Left kidney (tissue), 2 donors: Measurements from ENCODE around the gene OSBP2. TPM values are rescaled to one million over a fixed set of nuclear protein-coding genes. Genes with fewer than 3 reads are reported as not detected.

Source experiments
- DNase-seq: peaks from one replicate; pipeline ENCODE4 v3.0.0-alpha.2; 2013
- polyA plus RNA-seq: library from polyadenylated mRNA; unstranded; fragments of 120-200 nt; gene quantifications from one replicate; pipeline ENCODE4 v1.2.1, GENCODE V29; 2013; ENCODE audit not compliant: insufficient read length

OSBP2 gene
- polyA plus RNA-seq, 1 donor: 5.5 TPM

DNA sequence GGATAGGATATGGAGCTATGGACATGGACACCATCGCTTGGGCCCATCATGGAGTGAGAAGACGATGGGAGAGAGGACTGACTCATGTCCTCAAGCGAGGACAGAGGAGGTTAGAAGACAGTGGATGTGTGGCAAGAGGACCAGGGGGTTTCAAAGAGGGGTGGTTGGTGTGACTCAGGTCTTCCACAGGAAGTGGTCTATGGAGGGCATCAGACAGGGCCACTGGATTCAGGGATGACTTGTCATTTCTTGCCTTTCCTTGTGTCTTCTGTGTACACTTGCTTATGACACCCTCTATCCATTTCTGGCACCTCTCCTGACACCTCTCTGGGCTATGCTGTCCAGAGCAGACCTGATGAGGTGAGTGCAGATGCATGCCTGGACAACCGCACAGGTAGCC lies 115.4 kb downstream of the OSBP2 start:
- DNase-seq: no peak

DNA sequence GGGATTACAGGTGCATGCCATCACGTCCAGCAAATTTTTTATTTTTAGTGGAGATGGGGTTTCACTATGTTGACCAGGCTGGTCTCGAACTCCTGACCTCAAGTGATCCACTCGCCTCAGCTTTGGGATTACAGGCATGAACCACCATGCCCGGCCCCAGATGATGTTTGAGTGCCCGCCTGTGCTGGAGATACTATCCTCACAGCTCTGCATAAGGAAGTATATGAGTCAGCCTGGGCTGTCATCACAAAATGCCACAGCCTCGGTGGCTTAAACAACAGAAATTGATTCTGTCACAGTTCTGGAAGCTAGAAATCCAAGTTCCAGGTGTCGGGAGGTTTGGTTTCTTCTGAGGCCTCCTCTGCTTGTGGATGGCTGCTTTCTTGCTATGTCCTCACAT lies 119.3 kb downstream of the OSBP2 start:
- no peak for DNase-seq

DNA sequence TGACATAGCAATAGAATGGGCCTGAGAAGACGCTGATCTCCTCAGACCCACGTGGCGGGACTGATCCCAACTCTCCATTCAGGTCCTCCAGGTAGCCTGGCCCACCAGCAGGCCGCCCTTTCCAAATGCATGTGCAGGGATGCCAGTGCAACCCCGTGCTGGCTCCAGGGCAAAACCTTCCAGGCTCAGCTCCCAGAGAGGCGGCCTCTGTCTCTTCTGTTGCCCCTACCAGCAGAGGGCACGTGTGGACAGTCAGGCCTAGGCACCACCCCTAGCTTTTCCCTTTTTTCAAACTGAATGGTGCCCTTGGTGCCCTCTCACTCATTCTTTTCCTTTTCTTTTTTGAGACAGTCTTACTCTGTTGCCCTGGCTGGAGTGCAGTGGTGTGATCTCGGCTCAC lies 121.7 kb downstream of the OSBP2 start:
- DNase-seq: no peak

DNA sequence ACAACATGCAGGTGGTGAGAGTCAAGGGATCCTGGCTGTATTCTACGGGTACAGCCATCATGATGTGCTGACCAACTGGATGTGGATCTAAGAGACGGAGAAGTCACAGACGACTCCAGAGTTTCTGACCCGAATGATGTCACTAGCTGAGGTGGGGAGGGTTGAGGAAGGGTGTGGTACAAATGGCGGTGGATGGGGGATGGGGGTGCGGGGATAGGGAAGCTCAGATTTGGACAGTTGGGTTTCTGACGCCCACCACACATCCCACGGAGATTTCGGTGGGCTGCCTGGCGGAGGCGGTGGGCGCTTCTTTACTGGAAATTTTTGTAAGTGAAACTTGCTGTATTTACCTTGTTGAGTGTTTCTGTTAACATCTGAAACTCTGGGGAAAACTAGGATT lies 126.7 kb downstream of the OSBP2 start:
- no peak for DNase-seq

DNA sequence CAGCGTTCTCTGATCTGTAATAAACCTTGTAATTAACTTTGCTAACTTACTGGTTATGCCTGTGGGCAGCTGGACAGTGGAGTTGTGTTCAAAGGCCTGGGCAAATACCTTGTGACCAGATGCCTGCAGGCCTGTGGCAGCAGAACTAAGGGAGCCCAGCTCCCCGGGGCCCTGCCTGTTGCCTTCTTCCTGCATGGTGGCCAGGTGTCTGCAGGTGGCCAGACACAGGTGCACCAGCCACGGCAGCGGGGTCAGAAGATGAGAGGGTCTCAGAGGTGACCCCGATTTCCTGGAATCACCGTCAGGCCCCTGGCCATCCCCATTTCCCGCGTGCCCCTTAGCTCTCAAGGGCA lies 127.2 kb downstream of the OSBP2 start:
- no peak for DNase-seq

DNA sequence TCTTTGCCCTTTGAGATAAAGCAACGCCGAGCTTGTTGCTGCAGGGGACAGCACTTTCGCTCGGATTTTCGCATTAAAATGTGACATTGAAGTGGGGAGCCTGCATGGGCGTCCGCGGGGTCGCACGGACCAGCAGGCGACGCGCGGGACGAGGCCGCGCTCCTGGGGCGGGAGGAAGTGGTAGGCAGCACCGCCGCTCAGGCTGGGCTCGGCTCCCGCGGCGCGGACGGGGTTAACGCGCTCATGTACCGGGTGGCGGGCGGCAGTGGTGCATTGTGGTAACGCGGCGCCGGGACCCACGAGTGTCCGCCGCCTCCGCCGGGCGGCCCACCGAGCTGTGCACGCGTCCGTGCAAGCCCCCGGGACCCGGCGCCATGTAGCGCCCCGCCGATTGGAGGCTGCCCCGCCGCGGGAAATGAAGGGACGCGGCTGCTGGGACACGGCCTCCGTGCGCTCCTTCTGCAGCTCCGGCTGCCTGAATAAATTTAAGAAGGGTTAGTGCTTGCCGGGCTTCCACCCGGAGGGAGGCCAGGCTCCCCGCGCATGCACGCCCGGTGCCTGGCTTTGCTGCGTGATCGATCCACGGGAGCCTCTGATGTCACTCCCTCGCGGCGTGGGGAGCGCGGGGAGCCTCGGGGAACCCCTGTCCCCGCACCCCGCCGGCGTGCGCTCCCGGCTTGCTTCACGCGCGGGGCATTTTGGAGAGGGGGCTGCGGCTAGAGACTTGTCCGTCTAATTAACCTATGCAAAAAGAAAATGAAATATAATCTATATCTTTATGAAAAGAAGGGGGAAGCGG lies 127.7 kb downstream of the OSBP2 start:
- no peak for DNase-seq

DNA sequence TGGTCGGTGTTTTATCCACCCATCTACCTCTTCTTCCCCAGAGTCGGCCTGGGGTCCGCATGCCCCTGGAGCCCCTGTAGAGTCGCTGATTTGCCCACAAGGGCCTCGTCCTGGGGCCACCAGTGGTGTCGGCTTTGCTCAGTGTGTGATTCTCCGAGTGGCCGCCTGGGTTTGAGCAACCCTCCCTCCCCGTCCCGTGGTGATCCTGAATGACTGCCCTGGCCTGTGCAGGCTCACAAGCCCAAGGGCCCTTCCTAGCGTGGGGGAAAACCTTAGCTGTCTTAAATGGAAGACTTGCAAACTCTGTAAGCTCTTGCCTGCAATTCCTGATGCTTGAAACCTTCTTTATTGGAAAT lies 128.3 kb downstream of the OSBP2 start:
- no peak for DNase-seq

DNA sequence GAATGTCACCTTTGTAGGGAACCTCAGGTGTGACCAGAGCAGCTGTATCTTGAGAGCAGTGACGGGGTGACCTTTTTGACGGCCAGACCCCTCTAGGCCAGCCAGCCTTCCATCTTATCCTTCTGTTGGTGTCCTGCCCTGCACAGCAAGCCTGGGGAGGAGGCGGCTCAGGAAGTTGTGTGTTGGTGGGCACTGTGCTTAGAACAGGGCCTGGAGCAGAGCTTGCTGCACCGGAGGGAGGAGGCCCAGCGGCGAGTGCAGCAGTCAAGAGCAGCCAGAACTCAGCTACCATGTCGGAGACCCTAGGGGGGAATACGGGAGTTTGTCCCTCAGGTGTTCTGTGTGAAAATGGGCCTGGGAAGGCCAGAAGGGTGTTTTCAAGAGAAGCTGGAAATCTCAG lies 129.4 kb downstream of the OSBP2 start:
- DNase-seq: no peak

DNA sequence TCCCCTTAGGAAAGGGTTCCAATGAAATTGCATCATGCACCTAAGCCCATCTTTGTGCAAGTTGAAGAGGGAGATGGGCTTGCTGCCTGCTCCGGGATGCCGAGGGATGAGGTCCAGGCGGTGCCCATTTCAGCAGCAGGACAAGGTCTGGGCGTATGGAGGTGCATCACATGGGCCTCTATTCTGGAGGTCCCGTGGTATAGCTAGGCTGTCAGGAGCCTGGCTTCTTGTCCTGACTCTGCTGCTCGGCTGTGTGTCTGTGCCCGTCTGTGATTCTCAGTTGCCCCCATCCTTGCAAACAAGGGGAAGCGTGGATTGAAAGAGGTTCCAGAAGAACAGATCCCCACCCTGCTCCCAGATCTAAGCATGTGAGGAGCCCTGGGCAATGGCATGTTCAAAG lies 130.0 kb downstream of the OSBP2 start:
- no peak for DNase-seq

DNA sequence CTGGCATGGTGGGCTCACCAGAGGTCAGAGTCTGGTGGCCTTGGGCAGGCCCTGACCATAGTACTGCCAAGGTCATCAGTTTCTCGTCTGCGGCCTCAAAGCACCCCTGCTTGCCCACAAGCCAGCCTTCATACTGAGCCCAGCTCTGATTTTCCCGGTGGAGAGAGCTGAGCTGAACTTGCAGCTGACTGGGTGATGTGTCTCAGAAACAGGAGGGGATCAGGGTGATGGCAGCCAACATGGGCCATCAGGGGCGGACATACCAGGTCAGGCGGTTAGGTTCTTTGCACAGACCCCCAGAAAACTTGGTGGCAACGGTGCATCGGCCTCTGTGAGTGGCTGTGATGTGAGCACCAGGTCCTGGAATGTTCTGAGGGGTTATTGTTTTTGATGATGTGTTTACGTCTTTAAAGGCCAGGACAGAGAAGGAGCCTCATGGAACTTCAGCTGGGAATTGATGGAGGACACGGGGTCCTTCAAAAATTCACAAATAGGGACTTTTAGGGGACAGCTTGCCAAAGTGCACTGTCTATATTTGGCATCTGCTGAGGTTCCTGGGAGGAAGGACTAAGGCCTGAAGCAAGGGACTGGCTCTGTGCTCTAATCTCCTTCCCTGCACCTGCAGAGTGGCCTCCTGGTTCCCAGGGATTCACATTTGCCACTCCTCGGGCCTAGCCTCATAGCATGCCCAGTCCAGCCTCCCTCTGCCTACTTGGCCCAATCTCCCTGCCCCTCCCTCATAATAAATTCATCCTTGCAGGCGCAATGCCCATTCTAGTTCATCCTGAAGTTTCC lies 131.2 kb downstream of the OSBP2 start:
- DNase-seq: no peak

DNA sequence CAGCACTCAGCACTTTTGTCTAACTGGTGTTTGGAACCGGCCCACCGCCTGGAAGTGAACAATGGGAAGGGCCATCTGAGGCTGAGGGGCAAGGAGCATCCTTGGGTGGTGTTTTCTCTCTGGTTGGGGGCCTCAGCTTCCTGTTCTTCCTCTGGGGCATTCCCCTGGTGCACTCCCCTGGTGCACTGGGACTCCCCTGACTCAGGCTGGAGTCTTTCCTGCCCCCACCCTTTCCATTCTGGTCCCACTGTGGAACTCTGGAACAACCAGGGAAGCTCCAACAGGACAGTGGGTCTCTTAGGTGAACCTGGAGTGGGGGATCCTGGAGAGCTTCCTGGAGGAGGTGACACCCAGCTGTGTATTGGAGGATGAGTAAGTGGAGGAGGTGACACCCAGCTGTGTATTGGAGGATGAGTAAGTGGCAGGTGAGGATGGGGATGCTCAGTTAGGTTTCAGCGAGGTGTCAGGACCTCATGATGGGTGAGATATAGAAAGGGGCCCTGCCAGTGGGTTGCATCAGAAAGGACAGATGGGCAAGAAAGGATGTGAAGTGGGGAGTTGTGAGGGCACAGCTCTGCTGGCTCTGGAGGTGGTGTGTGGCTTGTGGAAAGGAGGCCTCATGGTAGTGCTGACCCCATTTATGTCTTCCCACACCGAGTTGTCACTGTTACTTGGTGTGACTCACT lies 132.1 kb downstream of the OSBP2 start:
- DNase-seq: no peak

DNA sequence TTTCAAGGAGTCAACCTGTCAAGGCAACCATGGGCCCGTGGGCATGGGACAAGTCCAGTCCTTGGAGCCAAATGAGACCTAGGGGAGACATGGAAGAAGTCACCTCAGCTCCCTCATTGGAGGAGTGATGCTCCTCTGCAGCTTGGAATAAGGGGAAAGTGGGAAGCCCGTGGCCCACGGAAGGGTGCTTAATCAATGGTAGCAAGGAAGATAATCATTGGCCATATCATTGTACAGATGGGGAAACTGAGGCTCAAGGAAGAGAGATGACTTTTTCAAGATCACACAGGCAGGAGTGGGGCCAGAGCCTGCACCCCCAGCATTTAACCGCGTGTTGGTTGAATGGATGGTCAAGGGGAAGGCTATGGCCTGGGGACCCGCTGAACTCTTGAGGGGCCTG lies 133.0 kb downstream of the OSBP2 start:
- DNase-seq: no peak

DNA sequence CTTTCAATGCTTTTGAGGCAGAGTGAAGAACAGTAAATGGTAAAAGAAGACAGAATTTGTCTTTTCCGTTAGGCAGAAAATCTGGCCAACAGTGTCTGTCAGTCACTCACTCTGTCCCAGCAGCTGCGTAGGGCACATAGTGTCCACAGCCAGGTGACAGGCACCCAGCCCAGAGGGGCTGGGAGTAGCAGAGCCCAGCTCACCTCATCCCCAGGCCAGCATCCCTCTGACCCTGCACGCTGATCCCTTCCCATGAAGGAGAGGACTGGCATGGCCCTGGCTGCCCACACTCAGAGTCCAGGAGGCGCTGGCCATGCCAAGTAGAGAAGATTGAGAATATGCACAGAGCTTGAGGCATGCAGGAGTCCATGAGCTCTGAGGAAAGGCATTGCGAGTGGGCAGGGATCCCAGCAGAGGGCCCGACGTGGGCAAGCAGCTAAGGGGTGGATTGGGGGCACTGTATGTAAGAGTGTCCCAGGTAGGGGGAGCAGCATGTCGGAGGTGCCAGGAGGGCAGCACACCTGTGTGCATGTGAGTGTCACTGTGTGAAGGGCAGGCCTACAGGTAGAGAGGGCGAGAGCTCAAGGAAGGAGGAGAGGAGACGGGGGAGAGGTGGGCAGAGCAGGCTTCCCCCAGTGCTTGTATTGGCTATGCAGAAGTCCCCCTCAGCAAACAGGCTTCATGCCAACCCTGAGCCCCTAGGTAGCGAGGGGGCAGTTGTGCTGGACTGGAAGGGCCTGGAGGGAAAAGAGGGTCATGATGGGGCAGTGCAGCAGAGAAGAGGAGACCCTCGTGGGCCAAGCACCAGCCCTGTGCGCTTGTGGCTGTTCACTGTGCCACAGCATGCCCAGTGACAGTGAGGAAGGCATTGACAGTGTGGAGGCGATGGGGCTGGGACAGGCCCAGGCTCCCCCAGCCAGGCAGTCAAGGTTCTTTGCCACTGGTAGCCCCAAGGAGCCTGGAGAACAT lies 133.8 kb downstream of the OSBP2 start:
- DNase-seq: no peak

DNA sequence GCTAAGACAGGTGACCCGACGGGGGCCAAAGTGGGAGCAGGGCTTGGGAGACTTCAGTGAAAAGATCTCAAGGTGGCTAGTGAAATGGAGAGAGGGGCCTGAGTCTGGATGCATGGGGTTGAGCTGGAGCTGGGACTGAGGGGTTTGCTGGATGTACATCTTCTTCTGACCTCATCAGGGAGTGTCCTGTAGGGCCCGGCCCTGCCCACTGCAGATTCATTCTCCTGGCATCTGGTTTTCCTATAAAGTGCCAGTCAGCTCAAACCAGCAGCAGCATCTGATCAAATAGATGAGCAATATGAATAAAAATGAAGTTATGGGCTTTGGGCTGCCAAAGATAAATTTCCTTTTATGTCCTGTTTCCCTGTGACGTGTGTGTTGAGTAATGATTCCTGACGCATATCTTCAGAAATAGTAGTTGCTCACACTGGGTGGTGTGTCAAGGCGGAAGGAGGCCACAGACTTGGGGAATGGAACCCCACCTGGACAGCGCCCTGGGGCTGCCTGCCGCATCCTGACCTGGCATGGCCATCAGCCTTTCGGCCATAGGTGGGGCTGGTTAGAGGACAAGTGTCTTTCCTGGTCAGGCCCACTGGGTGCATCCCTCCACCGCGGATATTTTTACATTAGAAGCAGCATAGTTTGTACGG lies 135.4 kb downstream of the OSBP2 start:
- no peak for DNase-seq

DNA sequence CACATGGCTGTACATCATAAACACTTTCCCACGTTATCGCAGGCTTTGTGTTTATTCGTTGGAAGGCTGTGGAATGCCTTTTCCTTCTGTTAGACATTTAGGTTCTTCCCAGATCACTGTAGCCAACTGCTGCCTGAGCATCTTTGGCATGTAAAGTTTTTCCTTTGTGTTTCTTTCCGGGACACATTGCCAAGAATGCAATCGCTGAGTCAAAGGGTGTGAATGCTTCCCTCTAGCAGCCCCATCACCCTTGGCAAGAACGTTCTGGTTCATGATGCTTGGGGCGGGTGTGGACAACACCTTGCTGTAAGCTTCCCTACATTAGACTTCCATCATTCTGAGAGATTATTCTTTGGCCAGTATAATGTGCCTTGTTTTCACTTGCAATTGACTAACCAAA lies 136.2 kb downstream of the OSBP2 start:
- DNase-seq: no peak

DNA sequence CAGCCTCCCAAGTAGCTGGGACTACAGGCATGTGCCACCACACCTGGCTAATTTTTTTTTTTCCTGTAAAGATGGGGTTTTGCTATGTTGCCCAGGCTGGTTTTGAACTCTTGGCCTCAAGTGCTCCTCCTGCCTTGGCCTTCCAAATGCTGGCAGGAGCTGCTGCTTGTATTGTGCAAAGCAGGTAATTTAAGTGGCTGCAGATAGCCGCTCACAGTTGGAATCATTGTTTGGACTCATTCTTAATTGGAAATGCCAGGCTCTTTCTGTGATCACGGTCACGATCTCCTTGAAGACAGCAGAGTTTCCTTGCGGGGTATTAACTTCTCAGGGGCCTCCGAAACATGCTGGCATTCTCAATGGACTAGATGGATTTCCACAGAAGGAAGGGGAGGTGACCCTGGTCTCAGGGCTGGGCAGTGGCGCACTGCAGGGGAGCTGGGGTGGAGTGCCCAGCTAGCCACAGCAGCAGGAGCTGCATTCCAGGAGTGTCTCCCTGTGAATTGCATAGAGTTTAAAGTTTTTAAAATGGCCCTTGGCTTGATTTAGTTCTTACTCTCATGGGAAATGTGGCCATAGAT lies 137.8 kb downstream of the OSBP2 start:
- no peak for DNase-seq

DNA sequence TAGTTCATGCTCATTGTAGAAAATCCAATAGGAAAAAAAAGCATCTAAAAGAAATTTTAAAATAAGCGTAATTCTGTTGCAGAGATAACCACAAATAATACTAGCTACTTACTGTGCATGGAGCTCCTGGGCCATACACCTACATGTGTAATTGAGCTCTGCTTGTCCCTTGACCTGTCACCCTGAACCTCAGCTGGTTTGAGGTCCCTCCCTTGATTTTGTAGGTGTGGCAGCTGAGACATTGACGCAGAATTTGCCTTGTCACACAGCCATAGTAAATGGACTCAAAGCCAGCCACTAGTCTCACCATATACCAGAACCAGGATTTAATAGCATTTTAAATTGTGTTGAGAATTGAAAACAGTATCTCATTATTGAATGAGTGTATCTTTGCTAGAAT lies 138.6 kb downstream of the OSBP2 start:
- DNase-seq: no peak

DNA sequence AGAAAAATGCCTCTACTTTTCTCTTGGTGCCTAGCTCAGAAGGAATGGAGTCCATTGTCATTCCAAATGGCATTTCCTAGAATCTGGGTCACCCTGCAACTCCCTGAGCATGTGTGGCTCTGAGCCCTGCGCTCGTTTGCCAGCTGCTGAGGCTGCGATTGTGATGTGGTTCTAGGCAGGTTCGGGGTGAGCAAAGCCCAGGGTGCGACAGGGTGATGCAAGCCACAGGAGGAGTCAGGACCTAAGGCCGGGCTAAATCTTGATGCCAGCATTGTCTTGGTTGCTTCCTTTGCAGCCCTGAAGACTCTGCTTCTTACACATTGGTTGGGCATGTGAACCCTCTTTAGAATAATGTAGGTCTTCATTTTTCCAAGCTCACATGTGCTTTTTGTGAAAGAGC lies 142.9 kb downstream of the OSBP2 start:
- DNase-seq: no peak

DNA sequence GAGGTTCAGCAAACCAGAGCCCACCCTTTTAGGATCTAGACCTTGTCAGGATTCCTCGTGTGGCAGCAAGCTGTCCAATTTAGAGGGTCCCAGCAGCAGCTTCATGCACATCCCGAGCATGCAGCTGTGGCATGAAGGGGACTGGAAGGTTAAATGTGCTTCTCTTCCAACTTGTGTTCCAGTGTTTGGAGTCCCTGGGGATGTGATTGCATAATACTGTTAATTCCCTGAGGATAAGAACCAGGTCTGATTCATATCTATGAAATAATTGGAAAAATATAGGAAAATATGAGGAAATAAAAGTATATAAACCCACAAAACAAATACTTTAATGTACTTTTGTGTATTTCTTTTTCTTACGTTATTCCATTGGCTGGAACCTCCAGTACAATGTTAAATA lies 143.4 kb downstream of the OSBP2 start:
- DNase-seq: no peak

DNA sequence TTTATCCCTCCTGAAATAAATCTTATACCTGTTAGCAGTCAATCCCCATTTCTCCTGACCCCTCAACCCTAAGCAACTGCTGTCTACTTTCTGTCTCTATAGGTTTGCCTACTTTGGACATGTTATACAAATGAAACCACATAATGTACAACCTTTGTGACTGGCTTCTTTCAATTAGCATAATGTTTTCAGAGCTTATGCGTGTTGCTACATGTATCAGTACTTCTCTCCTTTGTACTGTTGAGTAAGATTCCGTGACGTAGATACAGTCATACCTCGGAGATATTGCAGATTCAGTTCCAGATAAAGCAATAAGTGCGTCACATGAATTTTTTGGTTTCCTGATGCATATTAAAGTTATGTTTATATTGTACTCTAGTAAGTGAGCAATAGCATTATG lies 146.6 kb downstream of the OSBP2 start:
- no peak for DNase-seq

DNA sequence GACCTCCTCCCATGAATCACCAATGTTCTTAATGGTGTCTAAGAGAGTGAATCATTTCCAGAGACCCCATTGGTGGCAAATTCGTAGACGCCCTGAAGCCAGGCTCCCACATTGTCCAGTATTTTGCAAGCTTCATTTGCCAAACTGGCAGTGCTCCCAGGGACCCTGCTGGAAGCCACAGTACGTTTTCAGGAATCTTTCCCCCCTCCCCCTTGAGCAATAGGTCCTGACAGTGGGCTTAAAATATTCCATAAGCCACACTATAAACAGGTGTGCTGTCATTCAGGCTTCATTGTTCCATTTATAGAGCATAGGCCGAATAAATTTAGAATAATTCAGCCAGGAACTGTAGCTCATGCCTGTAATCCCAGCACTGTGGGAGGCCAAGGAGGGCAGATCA lies 148.6 kb downstream of the OSBP2 start:
- no peak for DNase-seq
